Measurements from ENCODE around the gene CANX. TPM values are rescaled to one million over a fixed set of nuclear protein-coding genes. Genes with fewer than 3 reads are reported as not detected.

Gene CANX
- total RNA-seq, 1 experiment from 2014 or later: 538 TPM

GRCh38 chr5:179699616-179700237 is 960 bp downstream of the CANX start:
- peak overlapping the region; percentile 97; the same call in 1 of the 2 replicates for H3K14ac ChIP-seq (ENCODE audit: insufficient read depth, low read length)
- TF ChIP-seq, protein P1, sequence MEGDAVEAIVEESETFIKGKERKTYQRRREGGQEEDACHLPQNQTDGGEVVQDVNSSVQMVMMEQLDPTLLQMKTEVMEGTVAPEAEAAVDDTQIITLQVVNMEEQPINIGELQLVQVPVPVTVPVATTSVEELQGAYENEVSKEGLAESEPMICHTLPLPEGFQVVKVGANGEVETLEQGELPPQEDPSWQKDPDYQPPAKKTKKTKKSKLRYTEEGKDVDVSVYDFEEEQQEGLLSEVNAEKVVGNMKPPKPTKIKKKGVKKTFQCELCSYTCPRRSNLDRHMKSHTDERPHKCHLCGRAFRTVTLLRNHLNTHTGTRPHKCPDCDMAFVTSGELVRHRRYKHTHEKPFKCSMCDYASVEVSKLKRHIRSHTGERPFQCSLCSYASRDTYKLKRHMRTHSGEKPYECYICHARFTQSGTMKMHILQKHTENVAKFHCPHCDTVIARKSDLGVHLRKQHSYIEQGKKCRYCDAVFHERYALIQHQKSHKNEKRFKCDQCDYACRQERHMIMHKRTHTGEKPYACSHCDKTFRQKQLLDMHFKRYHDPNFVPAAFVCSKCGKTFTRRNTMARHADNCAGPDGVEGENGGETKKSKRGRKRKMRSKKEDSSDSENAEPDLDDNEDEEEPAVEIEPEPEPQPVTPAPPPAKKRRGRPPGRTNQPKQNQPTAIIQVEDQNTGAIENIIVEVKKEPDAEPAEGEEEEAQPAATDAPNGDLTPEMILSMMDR (conservative IDR thresholded peaks at IDR 0.05): no peak
- H2BK15ac ChIP-seq (ENCODE audit: low read depth, low read length): no peak overlapping the region
- no CpG with 5 or more reads among the region's 19 CpGs for WGBS (ENCODE audit: extremely low coverage, insufficient read length, low lambda C conversion rate)
- no peak overlapping the region for H3K4ac ChIP-seq (ENCODE audit: low read depth, low read length)
- H3K79me1 ChIP-seq (ENCODE audit: insufficient read depth, low read depth, low read length, poor library complexity, severe bottlenecking): no peaks in the 10 kb centered on the region
- H3K9me3 ChIP-seq (ENCODE audit: control insufficient read depth, low read depth, low read length): no peaks in the 10 kb centered on the region
- no peak overlapping the region for H2BK12ac ChIP-seq (ENCODE audit: insufficient read length, low read depth, low read length)
- peaks cover 39% of the 10 kb centered on the region for H3K79me2 ChIP-seq (ENCODE audit: insufficient read depth, low read length)
- H3K18ac ChIP-seq (ENCODE audit: insufficient read length, low read depth, low read length): no peak overlapping the region
- no peak overlapping the region for H2BK20ac ChIP-seq (ENCODE audit: low read depth, low read length, poor library complexity, severe bottlenecking)
- peak overlapping the region; percentile 93 for H4K91ac ChIP-seq (ENCODE audit: insufficient read length, low read depth, low read length)
- no peak for DNase-seq
- no peak overlapping the region for H2BK5ac ChIP-seq (ENCODE audit: insufficient read length, low read length)
- H3K56ac ChIP-seq (ENCODE audit: insufficient read length, low read depth, low read length): no peak overlapping the region
- peaks cover 7% of the 10 kb centered on the region; the same call in 1 of the 2 replicates for H3K4me1 ChIP-seq (ENCODE audit: insufficient read depth, low read length)
- Mint-ChIP-seq H3K4me3 (peak overlapping the region; percentile 92 to 99), H3K9me3 (peaks cover 0 to 6% of the 10 kb centered on the region in 2 experiments; a peak in 3 of 5 replicates), H3K27me3 (ENCODE audit: low read depth) (no peaks in the 10 kb centered on the region), H3K4me1 (peaks cover 27 to 41% of the 10 kb centered on the region in 2 experiments), H3K36me3 (ENCODE audit: insufficient read depth in 1 of 3, low read depth in 3 of 3) (peaks cover 33 to 47% (median 34%) of the 10 kb centered on the region in 3 experiments), H3K27ac (peak overlapping the region; percentile 87 to 99 (median 95))
- peak overlapping the region; percentile 98 for H3K9ac ChIP-seq (ENCODE audit: extremely low read depth, insufficient read length, low read length)
- no peak overlapping the region for H3K27ac ChIP-seq (ENCODE audit: insufficient read length, low read depth, low read length)
- H4K8ac ChIP-seq (replicated peaks; ENCODE audit: insufficient read length, low read depth, low read length): no peak overlapping the region
- no peak overlapping the region for H4K5ac ChIP-seq (ENCODE audit: insufficient read length, low read depth, low read length)
- H3T11ph ChIP-seq (ENCODE audit: low read length): no peak overlapping the region
- H3K23me2 ChIP-seq (ENCODE audit: insufficient read length, low read depth, low read length, poor library complexity, severe bottlenecking): peaks cover 7% of the 10 kb centered on the region
- no peak overlapping the region for H2AK5ac ChIP-seq (ENCODE audit: insufficient read length, low read length)
- peak overlapping the region; percentile 81 for H3K4me2 ChIP-seq (ENCODE audit: insufficient read depth, insufficient read length, low read length)
- H3K23ac ChIP-seq (ENCODE audit: insufficient read length, low read depth, low read length): no peak overlapping the region
- no peaks in the 10 kb centered on the region for H3K27me3 ChIP-seq (ENCODE audit: insufficient read depth, low read length)
- H2AFZ ChIP-seq (ENCODE audit: low read length): no peak overlapping the region
- no peaks in the 10 kb centered on the region for H4K20me1 ChIP-seq (ENCODE audit: control insufficient read depth, insufficient read depth, insufficient read length)
- no peak overlapping the region for H2BK120ac ChIP-seq (ENCODE audit: low read depth, low read length, poor library complexity, severe bottlenecking)
